HCT116 (cell line): ENCODE data around the gene USP31.

Experiments used
- CEBPB ChIP-seq: IDR thresholded peaks from 2 replicates; pipeline ENCODE4 v1.6.1; 2012; ENCODE audit warnings: low read depth
- CTCF ChIP-seq, 3 experiments: fragments of 200-600 bp in 1 of 3; sonication (generic) in 1 of 3; IDR thresholded peaks in 2 of 3; conservative IDR thresholded peaks in 1 of 3; 2 replicates each; pipeline ENCODE4 v1.5.1; 2012 to 2017; ENCODE audit warnings: low read depth in 2 of 3, low read length in 2 of 3, antibody characterized with exemption in 1 of 3, borderline replicate concordance in 1 of 3, control low read depth in 1 of 3, mild to moderate bottlenecking in 1 of 3, mixed read lengths in 1 of 3, mixed run types in 1 of 3, moderate library complexity in 1 of 3; ENCODE audit not compliant: insufficient read depth in 1 of 3
- EZH2 ChIP-seq: fragments of 200-600 bp; sonication (generic); IDR thresholded peaks from 2 replicates; pipeline ENCODE4 v1.6.1; 2017; ENCODE audit warnings: antibody characterized with exemption, mixed run types
- EZH2phosphoT487 ChIP-seq: fragments of 200-600 bp; IDR thresholded peaks from 2 replicates; pipeline ENCODE4 v1.6.1; 2018; ENCODE audit warnings: antibody characterized with exemption, borderline replicate concordance
- MAX ChIP-seq: IDR thresholded peaks from 2 replicates; pipeline ENCODE4 v1.6.1; 2012
- POLR2A ChIP-seq: IDR thresholded peaks from 2 replicates; pipeline ENCODE4 v1.7.0; 2011; ENCODE audit warnings: borderline replicate concordance; ENCODE audit not compliant: insufficient read depth, insufficient read length; ENCODE audit errors: extremely low read depth
- POLR2AphosphoS5 ChIP-seq: IDR thresholded peaks from 2 replicates; pipeline ENCODE4 v1.6.1; 2011; ENCODE audit warnings: mild to moderate bottlenecking, low read depth, low read length, moderate library complexity
- RAD21 ChIP-seq: IDR thresholded peaks from 2 replicates; pipeline ENCODE4 v1.6.1; 2012; ENCODE audit warnings: low read depth, mild to moderate bottlenecking
- SP1 ChIP-seq: IDR thresholded peaks from 2 replicates; pipeline ENCODE4 v1.6.1; 2012; ENCODE audit warnings: low read depth
- ZBTB33 ChIP-seq: IDR thresholded peaks from 2 replicates; pipeline ENCODE4 v1.6.1; 2011; ENCODE audit warnings: mild to moderate bottlenecking, low read length, moderate library complexity; ENCODE audit not compliant: insufficient replicate concordance; ENCODE audit errors: extremely low read depth
- ZFX ChIP-seq: fragments of 450-650 bp; IDR thresholded peaks from 2 replicates; pipeline ENCODE4 v1.6.1; 2017

- no peak for TF ChIP-seq CTCF (IDR thresholded peaks at IDR 0.05 in 2 of 3, conservative IDR thresholded peaks at IDR 0.05 in 1 of 3; ENCODE audit: borderline replicate concordance in 1 of 3, insufficient read depth in 1 of 3, low read depth in 2 of 3, low read length in 2 of 3)
- no peak for TF ChIP-seq CEBPB
- no peak for TF ChIP-seq POLR2A
- TF ChIP-seq SP1 = no peak
- TF ChIP-seq EZH2phosphoT487 = no peak
- TF ChIP-seq MAX = no peak
- TF ChIP-seq POLR2AphosphoS5 = no peak
- TF ChIP-seq EZH2 = no peak
- TF ChIP-seq ZFX = no peak
- TF ChIP-seq ZBTB33 = no peak
- no peak for TF ChIP-seq RAD21
Measured at GRCh38 chr16:23016368-23016767, 132.9 kb downstream of the USP31 start.
